ENCODE measurements around the gene CHST9. TPM values are rescaled to one million over a fixed set of nuclear protein-coding genes. Genes with fewer than 3 reads are reported as not detected.

The CHST9 gene
- total and polyA plus RNA-seq, 2 of the 13 experiments (the other 11 are each of a cell fraction or from before 2014, with no cell fraction given), result 3.2 to 9.6 TPM

- no peak for ATAC-seq
- Histone ChIP-seq H2AFZ (ENCODE audit: low read length) (no peak overlapping the region), H3K9ac (ENCODE audit: insufficient read depth, low read depth, low read length) (no peak overlapping the region), H3K4me1 (ENCODE audit: insufficient read depth, low read length) (peaks cover 13% of the 10 kb centered on the region), H3K27me3 (ENCODE audit: control insufficient read depth in 1 of 2, insufficient read depth in 2 of 2, low read length in 2 of 2) (no peaks in the 10 kb centered on the region), H3K9me3 (ENCODE audit: low read length) (no peaks in the 10 kb centered on the region), H3K36me3 (replicated peaks in 1 of 2; ENCODE audit: control insufficient read depth in 1 of 2, insufficient read depth in 2 of 2, low read length in 2 of 2) (0 out of 5 replicates have a peak, but pooled peaks cover 0 to 2% of the 10 kb centered on the region in 2 experiments), H3K4me3 (replicated peaks in 1 of 3; ENCODE audit: insufficient read depth in 1 of 3, low read depth in 2 of 3, low read length in 3 of 3) (no peak overlapping the region), H4K20me1 (ENCODE audit: insufficient read depth, low read length) (no peaks in the 10 kb centered on the region), H3K27ac (ENCODE audit: extremely low read length, insufficient read depth, low read length) (no peak overlapping the region), H3K4me2 (ENCODE audit: low read depth, low read length) (no peak overlapping the region), H3K79me2 (ENCODE audit: insufficient read depth, low read length) (no peaks in the 10 kb centered on the region)
- ChIA-PET CTCF (ENCODE audit: low intra/inter-chr PET ratio, low total read pairs) (no interaction called here), POLR2A (no interaction called here)
- no peak for DNase-seq (ENCODE audit: low spot score)
- in situ Hi-C loops (cut with HindIII; ENCODE audit: extremely low pct_ligation_motif_present, low pct_unique_long_range_greater_than_20kb) (no loop called here), intact Hi-C loops (cut with micrococcal nuclease; ENCODE audit: unreplicated experiment) (no loop called here)
- no TSS peak for BruUV-seq (replicated peaks)
- TF ChIP-seq CC2D1A (CRISPR knock-in tag; IDR thresholded peaks at IDR 0.05) (no peak), KDM4B (CRISPR knock-in tag; IDR thresholded peaks at IDR 0.05) (no peak), HNRNPL (IDR thresholded peaks at IDR 0.05; ENCODE audit: low read depth, low read length) (no peak), TOE1 (CRISPR knock-in tag; IDR thresholded peaks at IDR 0.05) (no peak), CENPT (CRISPR knock-in tag; IDR thresholded peaks at IDR 0.05; ENCODE audit: low read depth) (no peak), JARID2 (CRISPR knock-in tag; IDR thresholded peaks at IDR 0.05; ENCODE audit: insufficient replicate concordance) (no peak), TFDP1 (CRISPR knock-in tag; IDR thresholded peaks at IDR 0.05; ENCODE audit: borderline replicate concordance) (no peak)
- no peak for FAIRE-seq
- 80% methylated on average over 3 of the region's 3 CpGs for WGBS (ENCODE audit: low lambda C conversion rate)
Observed at GRCh38 chr18:27054926-27055325, 130.2 kb downstream of the CHST9 start.

- in situ Hi-C loops (cut with HindIII; ENCODE audit: extremely low pct_ligation_motif_present, low pct_unique_long_range_greater_than_20kb), result no loop called here
- H3K4me2 ChIP-seq (ENCODE audit: low read depth, low read length), result no peak overlapping the region
- FAIRE-seq, result no peak
- no peak overlapping the region for H2AFZ ChIP-seq (ENCODE audit: low read length)
- BruUV-seq (replicated peaks), result no TSS peak
- H3K27ac ChIP-seq (ENCODE audit: extremely low read length, insufficient read depth, low read length), result no peak overlapping the region
- ChIA-PET POLR2A (no interaction called here), CTCF (ENCODE audit: low intra/inter-chr PET ratio, low total read pairs) (no interaction called here)
- H3K9me3 ChIP-seq (ENCODE audit: low read length), result no peaks in the 10 kb centered on the region
- 89% methylated on average over 4 of the region's 4 CpGs for WGBS (ENCODE audit: low lambda C conversion rate)
- 0 out of 5 replicates have a peak, but pooled peaks cover 0 to 2% of the 10 kb centered on the region in 2 experiments for H3K36me3 ChIP-seq (replicated peaks in 1 of 2; ENCODE audit: control insufficient read depth in 1 of 2, insufficient read depth in 2 of 2, low read length in 2 of 2)
- intact Hi-C loops (cut with micrococcal nuclease; ENCODE audit: unreplicated experiment), result no loop called here
- ATAC-seq, result no peak
- H3K27me3 ChIP-seq (ENCODE audit: control insufficient read depth in 1 of 2, insufficient read depth in 2 of 2, low read length in 2 of 2), result no peaks in the 10 kb centered on the region
- no peaks in the 10 kb centered on the region for H4K20me1 ChIP-seq (ENCODE audit: insufficient read depth, low read length)
- H3K79me2 ChIP-seq (ENCODE audit: insufficient read depth, low read length), result no peaks in the 10 kb centered on the region
- no peak for DNase-seq (ENCODE audit: low spot score)
- no peaks in the 10 kb centered on the region for H3K4me1 ChIP-seq (ENCODE audit: insufficient read depth, low read length)
- no peak overlapping the region for H3K9ac ChIP-seq (ENCODE audit: insufficient read depth, low read depth, low read length)
- no peak overlapping the region for H3K4me3 ChIP-seq (replicated peaks in 1 of 3; ENCODE audit: insufficient read depth in 1 of 3, low read depth in 2 of 3, low read length in 3 of 3)
- TF ChIP-seq SIX4 (CRISPR knock-in tag; IDR thresholded peaks at IDR 0.05), result no peak
- no peak for TF ChIP-seq ZNF549 (CRISPR knock-in tag; IDR thresholded peaks at IDR 0.05)
- TF ChIP-seq TAF1 (CRISPR knock-in tag; IDR thresholded peaks at IDR 0.05), result no peak
- TF ChIP-seq MXD3 (CRISPR knock-in tag; IDR thresholded peaks at IDR 0.05), result no peak
- no peak for TF ChIP-seq PBX3 (CRISPR knock-in tag; IDR thresholded peaks at IDR 0.05; ENCODE audit: borderline replicate concordance)
- TF ChIP-seq GFI1 (CRISPR knock-in tag; IDR thresholded peaks at IDR 0.05; ENCODE audit: borderline replicate concordance), result no peak
- no peak for TF ChIP-seq ZNF773 (CRISPR knock-in tag; IDR thresholded peaks at IDR 0.05; ENCODE audit: borderline replicate concordance)
- no peak for TF ChIP-seq ZNF761 (CRISPR knock-in tag; conservative IDR thresholded peaks at IDR 0.05)
- TF ChIP-seq NFKB2 (CRISPR knock-in tag; IDR thresholded peaks at IDR 0.05; ENCODE audit: borderline replicate concordance), result no peak
- TF ChIP-seq ZNF251 (CRISPR knock-in tag; IDR thresholded peaks at IDR 0.05), result no peak
- no peak for TF ChIP-seq CAMTA2 (CRISPR knock-in tag; IDR thresholded peaks at IDR 0.05; ENCODE audit: borderline replicate concordance)
- TF ChIP-seq ZNF138 (CRISPR knock-in tag; IDR thresholded peaks at IDR 0.05; ENCODE audit: low read depth), result no peak
Observed at GRCh38 chr18:27049969-27050368, 135.1 kb downstream of the CHST9 start.
